Thoracic aorta (tissue), 2 donors: ENCODE results near the gene SPSB3. TPM values are rescaled to one million over a fixed set of nuclear protein-coding genes. Genes with fewer than 3 reads are reported as not detected.

Source experiments
- ATAC-seq: fragments of 150-250 bp; one replicate; pipeline ENCODE4 v1.8.0; 2017; ENCODE audit warnings: low read depth; ENCODE audit not compliant: insufficient number of reproducible peaks, low FRiP score
- DNase-seq: peaks from one replicate; pipeline ENCODE4 v3.0.0-alpha.2; 2020; ENCODE audit warnings: low spot score
- H3K27ac ChIP-seq, 2 donors: fragments of 200-600 bp; sonication (generic); 1 replicate in 1 of 2; 2 replicates in 1 of 2; pipeline ENCODE4 v1.5.1; 2016; ENCODE audit warnings: mild to moderate bottlenecking in 2 of 2, moderate library complexity in 2 of 2
- H3K27me3 ChIP-seq: fragments of 200-600 bp; sonication (generic); replicated peaks from 2 replicates; pipeline ENCODE4 v1.6.0; 2016; ENCODE audit warnings: mild to moderate bottlenecking; ENCODE audit not compliant: insufficient read depth
- H3K36me3 ChIP-seq: fragments of 200-600 bp; sonication (generic); one replicate; pipeline ENCODE4 v1.5.1; 2016
- H3K4me1 ChIP-seq, 2 donors: fragments of 200-600 bp; sonication (generic); 1 replicate in 1 of 2; 2 replicates in 1 of 2; pipeline versions ENCODE4 v1.5.1 to v1.6.0; 2016; ENCODE audit warnings: low read depth in 2 of 2, mild to moderate bottlenecking in 1 of 2; ENCODE audit not compliant: control insufficient read depth in 1 of 2
- H3K4me3 ChIP-seq: fragments of 200-600 bp; sonication (generic); 2 replicates; pipeline ENCODE4 v1.5.1; 2016; ENCODE audit warnings: mild to moderate bottlenecking
- H3K9me3 ChIP-seq: fragments of 200-600 bp; sonication (generic); 2 replicates; pipeline ENCODE4 v1.5.1; 2016
- CTCF ChIP-seq: fragments of 200-600 bp; sonication (generic); IDR thresholded peaks from one replicate; pipeline ENCODE4 v1.5.1; 2019; ENCODE audit warnings: antibody characterized with exemption
- total RNA-seq, 2 donors: library from RNA; depleted of rRNA; stranded (reverse); fragments of >200 nt; gene quantifications; one replicate each; pipeline versions ENCODE4 v1.1.0 to v1.2.3, GENCODE V29; 2016

SPSB3 gene
- total RNA-seq, 2 donors from 2014 or later = 60.9 to 79.3 TPM

DNA sequence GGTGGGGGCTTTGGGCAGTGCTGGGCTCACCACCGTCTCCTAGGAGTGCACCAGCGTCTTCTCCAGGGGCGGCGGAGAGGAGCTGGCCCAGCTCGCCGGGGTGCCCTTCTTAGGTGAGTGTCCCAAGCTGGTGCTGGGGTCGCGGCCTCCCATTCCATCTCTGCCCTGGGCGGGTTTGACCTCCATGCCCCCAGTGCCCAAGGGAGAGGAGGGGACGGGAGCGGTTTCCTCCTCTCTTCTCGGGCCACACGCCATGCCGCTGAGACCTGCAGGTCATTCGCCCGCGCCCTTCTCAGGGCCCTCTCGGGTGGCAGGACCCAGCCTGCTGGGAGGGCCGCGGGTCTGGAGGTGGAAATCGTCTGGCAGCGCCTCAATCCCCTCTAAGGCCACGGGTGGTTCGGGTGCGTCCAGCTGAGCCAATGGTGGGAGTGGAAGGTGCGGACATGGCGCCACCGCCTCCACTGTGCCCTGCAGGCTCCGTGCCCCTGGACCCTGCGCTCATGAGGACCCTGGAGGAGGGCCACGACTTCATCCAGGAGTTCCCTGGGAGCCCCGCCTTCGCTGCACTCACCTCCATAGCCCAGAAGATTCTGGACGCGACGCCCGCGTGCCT lies 5.8 kb upstream of the SPSB3 start:
- TF ChIP-seq CTCF = no peak
- ATAC-seq = no peak
- Histone ChIP-seq H3K36me3 (peaks cover 25% of the 10 kb centered on the region), H3K4me3 (no peak overlapping the region), H3K27me3 (no peaks in the 10 kb centered on the region), H3K9me3 (no peaks in the 10 kb centered on the region), H3K4me1 (peaks cover 6 to 22% of the 10 kb centered on the region in 2 donors), H3K27ac (no peak overlapping the region)
- no peak for DNase-seq

DNA sequence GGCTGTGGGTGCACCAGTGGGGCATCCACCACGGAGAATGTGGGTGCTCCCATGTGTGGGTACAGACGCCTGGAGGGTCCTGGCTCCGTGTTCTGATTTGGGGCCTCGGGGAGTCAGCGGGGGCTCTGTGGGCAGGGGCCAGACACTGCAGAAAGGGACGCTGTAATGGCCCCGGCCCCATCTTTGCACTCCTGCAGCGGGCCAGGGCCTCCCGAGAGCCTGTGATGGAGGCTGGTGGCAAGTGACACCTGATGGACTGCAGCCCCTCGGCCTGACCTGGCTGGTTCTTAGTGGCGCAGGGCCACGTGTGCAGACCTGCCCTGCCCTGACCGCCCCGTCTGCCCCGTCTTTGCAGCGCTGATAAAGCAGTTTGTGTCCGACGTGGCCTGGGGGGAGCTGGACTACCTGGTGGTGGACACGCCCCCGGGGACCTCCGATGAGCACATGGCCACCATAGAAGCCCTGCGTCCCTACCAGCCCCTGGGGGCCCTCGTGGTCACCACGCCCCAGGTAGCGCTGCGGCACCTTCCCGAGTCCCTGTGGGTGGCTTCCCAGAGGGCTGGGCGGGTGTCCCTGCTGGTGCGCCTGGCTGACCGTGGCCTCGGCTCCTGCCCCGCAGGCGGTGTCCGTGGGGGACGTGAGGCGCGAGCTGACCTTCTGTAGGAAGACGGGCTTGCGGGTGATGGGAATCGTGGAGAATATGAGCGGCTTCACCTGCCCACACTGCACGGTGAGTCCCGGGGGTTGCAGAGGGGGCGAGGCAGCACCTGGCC lies 5.1 kb upstream of the SPSB3 start:
- H3K27ac ChIP-seq = no peak overlapping the region
- H3K9me3 ChIP-seq = no peaks in the 10 kb centered on the region
- DNase-seq (no peak), ATAC-seq (no peak)
- peaks cover 6 to 22% of the 10 kb centered on the region in 2 donors for H3K4me1 ChIP-seq
- no peak overlapping the region for H3K4me3 ChIP-seq
- peaks cover 25% of the 10 kb centered on the region for H3K36me3 ChIP-seq
- no peaks in the 10 kb centered on the region for H3K27me3 ChIP-seq
- no peak for TF ChIP-seq CTCF

GRCh38 chr16:1787056-1787321 lies 4.6 kb upstream of the SPSB3 start:
- peaks cover 25% of the 10 kb centered on the region for H3K36me3 ChIP-seq
- DNase-seq (no peak), ATAC-seq (no peak)
- H3K27ac ChIP-seq = no peak overlapping the region
- no peak for TF ChIP-seq CTCF
- H3K4me1 ChIP-seq = peaks cover 6 to 22% of the 10 kb centered on the region in 2 donors
- H3K27me3 ChIP-seq = no peaks in the 10 kb centered on the region
- H3K9me3 ChIP-seq = no peaks in the 10 kb centered on the region
- no peak overlapping the region for H3K4me3 ChIP-seq

DNA sequence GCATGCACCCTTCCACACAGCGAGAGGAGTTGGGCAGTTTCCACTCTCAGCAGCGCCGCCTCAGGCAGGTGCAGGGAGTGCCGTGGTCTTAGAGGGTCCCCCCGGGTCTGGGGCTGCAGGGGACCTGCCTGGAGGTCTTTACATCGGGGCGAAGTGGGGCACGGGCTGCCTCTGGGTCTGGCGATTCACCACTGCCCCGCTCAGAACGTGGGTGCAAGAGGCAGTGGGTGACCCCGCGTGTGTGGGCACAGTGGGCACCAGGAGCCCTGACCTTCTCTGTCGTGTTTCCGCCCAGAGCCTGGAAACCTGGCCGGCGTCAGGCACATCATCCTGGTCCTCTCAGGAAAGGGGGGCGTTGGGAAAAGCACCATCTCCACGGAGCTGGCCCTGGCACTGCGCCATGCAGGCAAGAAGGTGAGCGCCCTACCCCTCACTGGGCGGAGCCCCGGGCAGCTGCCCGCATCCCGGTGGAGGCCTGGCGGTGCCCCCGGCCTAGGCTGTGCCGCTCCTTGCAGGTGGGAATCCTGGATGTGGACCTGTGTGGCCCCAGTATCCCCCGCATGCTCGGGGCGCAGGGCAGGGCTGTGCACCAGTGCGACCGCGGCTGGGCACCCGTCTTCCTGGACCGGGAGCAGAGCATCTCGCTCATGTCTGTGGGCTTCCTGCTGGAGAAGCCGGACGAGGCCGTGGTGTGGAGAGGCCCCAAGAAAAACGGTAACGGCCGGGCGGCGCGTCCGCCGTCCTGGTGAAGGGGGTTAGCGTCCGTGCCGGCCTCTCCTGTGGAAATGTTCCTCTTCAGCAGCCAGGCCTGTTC lies 4.1 kb upstream of the SPSB3 start:
- no peak overlapping the region for H3K4me3 ChIP-seq
- no peaks in the 10 kb centered on the region for H3K9me3 ChIP-seq
- H3K4me1 ChIP-seq = peaks cover 10 to 27% of the 10 kb centered on the region in 2 donors
- H3K27ac ChIP-seq = no peak overlapping the region
- ATAC-seq (no peak), DNase-seq (no peak)
- TF ChIP-seq CTCF = no peak
- no peaks in the 10 kb centered on the region for H3K27me3 ChIP-seq
- H3K36me3 ChIP-seq = peaks cover 25% of the 10 kb centered on the region

- Histone ChIP-seq H3K36me3 (peaks cover 25% of the 10 kb centered on the region), H3K27me3 (no peaks in the 10 kb centered on the region), H3K9me3 (no peaks in the 10 kb centered on the region), H3K4me1 (peaks cover 14 to 34% of the 10 kb centered on the region in 2 donors), H3K27ac (no peak overlapping the region), H3K4me3 (no peak overlapping the region)
- ATAC-seq (no peak), DNase-seq (no peak)
- TF ChIP-seq CTCF = no peak
These were observed 3.4 kb upstream of the SPSB3 start for GRCh38 chr16:1785846-1786170.
